Astrocyte (in vitro differentiated cells and primary cell): ENCODE results near the gene EEF2K.

ENCODE experiments used
- EZH2 ChIP-seq: IDR thresholded peaks from 2 replicates; pipeline ENCODE4 v1.6.1; 2012; ENCODE audit warnings: mild to moderate bottlenecking, low read length, inconsistent platforms; ENCODE audit not compliant: insufficient read depth
- TF ChIP-seq, protein P1 (sequence below): IDR thresholded peaks from 2 replicates; pipeline ENCODE4 v1.5.1; 2011; ENCODE audit warnings: low read depth, mild to moderate bottlenecking, inconsistent platforms, low read length, moderate library complexity; ENCODE audit not compliant: insufficient read depth

GRCh38 chr16:22198547-22199293 lies 7.4 kb upstream of the EEF2K start:
- TF ChIP-seq, protein P1, sequence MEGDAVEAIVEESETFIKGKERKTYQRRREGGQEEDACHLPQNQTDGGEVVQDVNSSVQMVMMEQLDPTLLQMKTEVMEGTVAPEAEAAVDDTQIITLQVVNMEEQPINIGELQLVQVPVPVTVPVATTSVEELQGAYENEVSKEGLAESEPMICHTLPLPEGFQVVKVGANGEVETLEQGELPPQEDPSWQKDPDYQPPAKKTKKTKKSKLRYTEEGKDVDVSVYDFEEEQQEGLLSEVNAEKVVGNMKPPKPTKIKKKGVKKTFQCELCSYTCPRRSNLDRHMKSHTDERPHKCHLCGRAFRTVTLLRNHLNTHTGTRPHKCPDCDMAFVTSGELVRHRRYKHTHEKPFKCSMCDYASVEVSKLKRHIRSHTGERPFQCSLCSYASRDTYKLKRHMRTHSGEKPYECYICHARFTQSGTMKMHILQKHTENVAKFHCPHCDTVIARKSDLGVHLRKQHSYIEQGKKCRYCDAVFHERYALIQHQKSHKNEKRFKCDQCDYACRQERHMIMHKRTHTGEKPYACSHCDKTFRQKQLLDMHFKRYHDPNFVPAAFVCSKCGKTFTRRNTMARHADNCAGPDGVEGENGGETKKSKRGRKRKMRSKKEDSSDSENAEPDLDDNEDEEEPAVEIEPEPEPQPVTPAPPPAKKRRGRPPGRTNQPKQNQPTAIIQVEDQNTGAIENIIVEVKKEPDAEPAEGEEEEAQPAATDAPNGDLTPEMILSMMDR = no peak
- no peak for TF ChIP-seq EZH2
